Measurements from ENCODE around the gene SAG. TPM values are rescaled to one million over a fixed set of nuclear protein-coding genes. Genes with fewer than 3 reads are reported as not detected.

The SAG gene
- total RNA-seq, 2 experiments from 2014 or later: 0.32 TPM; not detected in 1

- TF ChIP-seq EZH2phosphoT487 (IDR thresholded peaks at IDR 0.05; ENCODE audit: borderline replicate concordance, low read depth, low read length): no peak
- TF ChIP-seq CTCF (conservative IDR thresholded peaks at IDR 0.05; ENCODE audit: low read length): no peak
- intact Hi-C loops (cut with micrococcal nuclease; ENCODE audit: unreplicated experiment): loop anchor here (5.0 kb wide), 1 partner anchor 183 kb away; no protein-coding TSS in a partner anchor
- Histone ChIP-seq H4K20me1 (ENCODE audit: insufficient read depth, low read length) (0 out of 2 replicates have a peak, but pooled peaks cover 6% of the 10 kb centered on the region), H3K9me3 (ENCODE audit: low read length) (no peaks in the 10 kb centered on the region), H3K79me2 (ENCODE audit: insufficient read depth, low read depth, low read length) (peaks cover 25% of the 10 kb centered on the region; the same call in 1 of the 2 replicates), H3K27ac (ENCODE audit: low read depth, low read length, poor library complexity, severe bottlenecking) (no peak overlapping the region), H3K4me3 (ENCODE audit: low read depth, low read length, poor library complexity, severe bottlenecking) (no peak overlapping the region), H3K9me2 (ENCODE audit: insufficient read depth, low read length) (no peaks in the 10 kb centered on the region), H3K36me3 (ENCODE audit: insufficient read depth, low read length) (peaks cover 95% of the 10 kb centered on the region), H3K4me2 (ENCODE audit: low read length) (no peak overlapping the region), H3K4me1 (ENCODE audit: insufficient read depth, low read length, poor library complexity, severe bottlenecking) (peaks cover 6% of the 10 kb centered on the region), H2AFZ (ENCODE audit: low read length) (no peak overlapping the region)
- DNase-seq (ENCODE audit: low spot score): no peak
- no TSS peak for BruUV-seq (replicated peaks)
- POLR2A ChIA-PET: no interaction called here
- CTCF ChIA-PET (ENCODE audit: unreplicated experiment): no interaction called here
These were observed 47.9 kb upstream of the SAG start for GRCh38 chr2:233259730-233260129.

GRCh38 chr2:233260661-233261060 lies 47.0 kb upstream of the SAG start:
- Histone ChIP-seq H3K27ac (ENCODE audit: low read depth, low read length, poor library complexity, severe bottlenecking) (no peak overlapping the region), H3K36me3 (ENCODE audit: insufficient read depth, low read length) (peaks cover 98% of the 10 kb centered on the region), H3K9me2 (ENCODE audit: insufficient read depth, low read length) (no peaks in the 10 kb centered on the region), H3K4me2 (ENCODE audit: low read length) (no peak overlapping the region), H3K4me1 (ENCODE audit: insufficient read depth, low read length, poor library complexity, severe bottlenecking) (peaks cover 1% of the 10 kb centered on the region), H4K20me1 (ENCODE audit: insufficient read depth, low read length) (0 out of 2 replicates have a peak, but pooled peaks cover under 1% of the 10 kb centered on the region), H2AFZ (ENCODE audit: low read length) (no peak overlapping the region), H3K9me3 (ENCODE audit: low read length) (no peaks in the 10 kb centered on the region), H3K4me3 (ENCODE audit: low read depth, low read length, poor library complexity, severe bottlenecking) (no peak overlapping the region), H3K79me2 (ENCODE audit: insufficient read depth, low read depth, low read length) (peaks cover 18% of the 10 kb centered on the region; the same call in 1 of the 2 replicates)
- CTCF ChIA-PET (ENCODE audit: unreplicated experiment): no interaction called here
- POLR2A ChIA-PET: no interaction called here
- TF ChIP-seq EZH2phosphoT487 (IDR thresholded peaks at IDR 0.05; ENCODE audit: borderline replicate concordance, low read depth, low read length): no peak
- TF ChIP-seq CTCF (conservative IDR thresholded peaks at IDR 0.05; ENCODE audit: low read length): no peak
- intact Hi-C loops (cut with micrococcal nuclease; ENCODE audit: unreplicated experiment): no loop called here
- DNase-seq (ENCODE audit: low spot score): no peak
- no TSS peak for BruUV-seq (replicated peaks)

GRCh38 chr2:233261819-233262555 lies 45.6 kb upstream of the SAG start:
- no TSS peak for BruUV-seq (replicated peaks)
- H4K20me1 ChIP-seq (ENCODE audit: insufficient read depth, low read length): no peaks in the 10 kb centered on the region
- DNase-seq (ENCODE audit: low spot score): no peak
- POLR2A ChIA-PET: interaction anchor here (0.5 to 0.6 kb wide), 2 partner anchors 17 to 544 kb away, joined by 3 read pairs; no protein-coding TSS in a partner anchor
- H2AFZ ChIP-seq (ENCODE audit: low read length): no peak overlapping the region
- CTCF ChIA-PET (ENCODE audit: unreplicated experiment): no interaction called here
- TF ChIP-seq EZH2phosphoT487 (IDR thresholded peaks at IDR 0.05; ENCODE audit: borderline replicate concordance, low read depth, low read length) (no peak), CTCF (conservative IDR thresholded peaks at IDR 0.05; ENCODE audit: low read length) (no peak)
- intact Hi-C loops (cut with micrococcal nuclease; ENCODE audit: unreplicated experiment): no loop called here
- H3K4me3 ChIP-seq (ENCODE audit: low read depth, low read length, poor library complexity, severe bottlenecking): no peak overlapping the region
- H3K36me3 ChIP-seq (ENCODE audit: insufficient read depth, low read length): peaks cover 98% of the 10 kb centered on the region
- H3K4me2 ChIP-seq (ENCODE audit: low read length): no peak overlapping the region
- no peaks in the 10 kb centered on the region for H3K9me3 ChIP-seq (ENCODE audit: low read length)
- H3K27ac ChIP-seq (ENCODE audit: low read depth, low read length, poor library complexity, severe bottlenecking): no peak overlapping the region
- peaks cover under 1% of the 10 kb centered on the region for H3K4me1 ChIP-seq (ENCODE audit: insufficient read depth, low read length, poor library complexity, severe bottlenecking)
- H3K79me2 ChIP-seq (ENCODE audit: insufficient read depth, low read depth, low read length): peaks cover 8% of the 10 kb centered on the region; the same call in 1 of the 2 replicates
- H3K9me2 ChIP-seq (ENCODE audit: insufficient read depth, low read length): no peaks in the 10 kb centered on the region

All from OCI-LY7 (cell line).